Activated CD4-positive, alpha-beta T cell treated with anti-CD3 and anti-CD28 coated beads, Interleukin-2, amount 50 U/mL, for 1 hour (primary cell): ENCODE results near the gene LRRC8D.

ENCODE experiments used
- DNase-seq: peaks from one replicate; pipeline ENCODE4 v3.0.0-alpha.2; 2020

LRRC8D gene

DNA sequence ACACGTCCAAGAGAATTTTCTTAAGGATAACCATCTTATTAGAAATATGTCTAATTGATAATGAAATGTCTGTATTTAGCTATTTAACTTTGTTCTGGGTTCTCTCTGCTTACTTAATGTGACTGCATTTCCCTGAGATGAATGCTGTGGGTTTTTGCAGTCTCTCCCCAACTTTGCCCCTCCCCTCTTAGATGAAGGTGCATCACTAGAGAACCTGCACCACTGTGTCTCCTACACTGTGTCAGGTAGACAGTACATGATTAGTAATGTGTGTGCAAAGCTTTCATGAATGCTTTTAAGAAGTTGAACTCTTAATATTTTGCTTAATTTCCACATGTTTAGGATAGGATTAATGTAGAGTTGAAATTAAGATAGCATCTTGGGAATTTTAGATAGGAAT lies 51.7 kb downstream of the LRRC8D start:
- no peak for DNase-seq

DNA sequence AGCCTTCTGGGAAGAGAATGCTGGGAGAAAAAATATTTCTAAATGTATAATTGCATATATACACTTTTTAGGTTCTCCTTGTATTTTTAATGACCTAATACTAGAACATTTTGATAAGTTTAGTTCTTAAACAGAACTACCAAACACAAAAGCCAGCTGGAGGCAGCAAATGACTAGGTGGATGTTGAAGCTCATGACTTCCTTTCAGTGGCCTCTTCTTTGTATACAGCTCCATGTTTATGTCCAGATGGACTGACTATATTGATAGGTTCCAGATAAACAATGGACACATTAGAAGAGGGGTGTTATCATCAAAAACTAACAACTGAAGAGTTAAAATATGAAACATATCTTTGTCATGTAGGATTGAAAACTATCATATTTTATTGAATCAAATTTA lies 52.5 kb downstream of the LRRC8D start:
- DNase-seq, result no peak

DNA sequence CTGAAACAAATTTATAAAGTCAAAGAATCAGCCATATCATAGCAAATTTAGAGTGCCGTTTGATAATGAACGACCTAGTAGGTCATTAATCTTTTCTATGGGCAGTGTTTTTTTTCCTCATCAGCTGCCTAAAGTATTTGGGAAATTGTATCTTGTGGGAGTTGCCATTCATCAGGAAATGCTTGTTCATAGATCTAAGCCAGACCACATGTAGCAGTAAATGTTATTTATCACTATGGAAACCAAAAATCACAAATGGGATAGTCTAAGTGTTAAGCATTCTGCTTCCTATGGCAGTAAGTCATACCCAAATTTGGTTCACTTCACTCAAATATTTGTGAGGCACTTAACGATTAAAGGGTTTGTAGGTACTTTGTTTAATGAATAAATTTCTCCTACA lies 52.9 kb downstream of the LRRC8D start:
- no peak for DNase-seq

DNA sequence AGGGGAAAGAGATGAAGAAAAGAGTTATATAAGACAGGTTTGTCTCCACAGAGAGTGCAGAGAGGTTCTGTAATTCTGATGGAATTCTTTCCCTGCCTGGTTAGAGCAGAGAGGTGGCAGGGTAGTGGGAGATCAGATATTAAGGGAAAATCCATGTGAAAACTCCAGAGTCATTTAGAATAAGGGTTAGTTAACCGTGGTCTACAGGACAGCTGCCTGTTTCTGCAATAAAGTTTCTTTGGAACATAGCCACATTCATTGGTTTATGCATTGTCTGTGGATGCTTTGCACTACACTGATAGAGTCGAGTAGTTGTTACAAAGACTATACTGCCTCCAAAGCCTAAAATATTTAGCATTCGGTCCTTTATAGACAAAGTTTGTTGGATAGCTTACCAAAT lies 55.6 kb downstream of the LRRC8D start:
- DNase-seq, result no peak

DNA sequence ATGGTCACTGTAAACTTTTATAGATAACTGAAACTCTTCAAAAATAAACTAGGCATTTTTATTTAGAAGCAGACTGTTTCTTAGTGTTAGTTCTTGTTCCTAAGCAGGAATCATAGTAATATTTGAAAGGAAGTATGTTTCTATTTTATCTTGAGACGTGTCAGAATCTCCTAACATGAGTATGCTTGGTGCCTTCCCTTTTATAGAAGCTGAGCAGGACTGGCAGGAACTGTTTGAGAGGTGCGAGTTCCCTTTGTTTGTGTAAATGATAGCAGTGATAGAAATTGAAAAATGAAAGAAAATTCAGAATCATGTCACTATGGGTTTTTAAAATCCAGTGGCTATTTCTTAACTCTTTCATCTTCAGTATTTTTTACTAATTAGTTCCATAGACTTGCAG lies 56.9 kb downstream of the LRRC8D start:
- DNase-seq, result no peak

DNA sequence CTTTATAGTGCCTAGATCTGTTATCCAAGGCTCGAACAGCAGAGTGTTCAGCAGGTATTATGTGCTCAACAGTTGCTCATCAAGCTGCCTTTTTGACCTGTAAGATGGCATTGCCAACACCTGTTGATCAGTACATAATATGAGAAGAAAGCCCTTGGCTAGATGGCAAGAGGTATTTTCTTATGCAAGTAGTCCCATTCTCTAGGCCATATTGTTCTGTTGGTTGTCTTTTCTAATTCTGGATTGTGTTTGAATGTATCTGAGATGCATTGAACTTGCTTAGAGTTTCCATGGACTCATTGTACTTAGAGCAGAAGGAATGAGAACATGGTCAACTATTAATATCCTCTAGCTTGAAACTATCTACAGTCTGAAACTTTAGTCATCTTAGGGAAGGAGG lies 57.4 kb downstream of the LRRC8D start:
- no peak for DNase-seq

DNA sequence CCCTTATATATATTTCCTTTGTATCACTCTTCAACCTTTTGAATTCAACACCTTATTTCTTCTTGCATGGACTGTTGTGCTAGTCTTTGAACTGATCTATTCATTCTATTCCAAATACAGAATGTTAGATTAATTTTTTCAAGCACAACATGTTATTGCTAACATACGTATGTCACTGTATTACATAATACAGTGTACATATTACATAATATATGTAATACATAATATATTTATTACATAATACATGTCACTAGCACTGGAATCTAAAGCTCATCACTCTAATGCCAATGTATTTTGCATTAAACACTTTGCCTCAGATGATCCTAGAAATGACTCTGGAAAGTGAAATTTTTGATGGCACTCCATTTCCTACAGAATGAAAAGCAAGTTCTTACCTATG lies 59.8 kb downstream of the LRRC8D start:
- DNase-seq, result no peak

DNA sequence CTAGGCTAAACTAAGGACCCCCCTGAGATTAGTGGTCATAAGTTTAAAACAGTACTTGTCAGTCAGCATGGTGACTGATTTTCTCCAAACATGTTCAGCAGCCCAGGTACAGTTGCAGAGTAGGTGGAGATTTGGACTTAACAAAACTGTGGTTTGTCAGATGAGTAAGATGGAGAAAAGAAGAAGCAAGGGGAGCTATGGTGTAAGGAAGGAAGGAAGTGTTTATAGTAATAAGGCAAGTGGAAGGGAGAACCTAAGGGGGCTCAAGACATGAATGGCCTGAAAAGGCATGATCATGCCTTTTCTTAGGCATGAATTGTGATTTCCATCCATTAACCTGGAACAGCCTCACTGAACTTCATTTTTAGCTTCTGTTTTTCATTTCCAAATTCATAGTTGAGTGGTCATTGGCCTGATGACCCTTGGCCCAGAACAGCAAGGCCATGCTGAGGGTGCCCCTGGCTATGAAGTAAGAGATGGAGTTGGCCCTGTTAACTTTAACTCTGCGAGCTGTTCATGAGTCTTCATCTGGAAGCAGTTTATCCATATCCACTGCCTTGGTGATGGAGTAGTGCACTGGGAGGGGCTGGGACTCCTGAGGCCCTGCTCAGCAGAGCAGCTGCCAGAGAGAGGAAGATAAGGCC lies 60.7 kb downstream of the LRRC8D start:
- no peak for DNase-seq

DNA sequence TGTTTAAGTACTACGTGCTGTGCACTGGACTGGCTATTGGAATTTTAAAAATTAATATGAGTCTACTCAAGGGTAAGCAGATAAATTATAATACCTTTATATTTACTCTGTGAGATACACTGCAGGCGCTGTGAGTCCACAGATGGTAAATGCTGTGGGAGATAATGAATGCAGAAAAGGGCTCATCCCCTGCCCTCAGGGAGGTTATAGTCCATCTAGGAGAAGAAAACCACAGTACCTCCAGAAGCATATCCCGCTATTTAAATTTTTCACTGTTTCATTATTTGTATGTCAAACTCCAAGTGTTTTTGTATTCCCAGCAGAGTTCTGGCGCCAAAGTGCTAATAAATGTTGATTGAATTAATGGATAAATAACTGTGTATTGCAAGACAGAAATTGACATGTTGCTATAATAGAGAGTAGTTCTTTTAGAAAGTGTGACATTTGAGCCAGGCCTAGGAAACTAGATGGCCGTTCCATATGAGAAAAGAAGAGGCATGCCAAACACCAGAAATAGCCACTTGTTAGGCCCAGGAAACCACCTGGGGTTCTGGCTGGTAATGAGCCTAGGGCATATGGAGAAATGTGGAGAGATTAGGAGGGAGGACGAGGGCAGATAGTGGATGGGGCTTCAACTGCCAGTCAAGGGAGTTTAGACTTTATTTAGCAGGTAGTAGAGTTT lies 61.7 kb downstream of the LRRC8D start:
- DNase-seq, result no peak

DNA sequence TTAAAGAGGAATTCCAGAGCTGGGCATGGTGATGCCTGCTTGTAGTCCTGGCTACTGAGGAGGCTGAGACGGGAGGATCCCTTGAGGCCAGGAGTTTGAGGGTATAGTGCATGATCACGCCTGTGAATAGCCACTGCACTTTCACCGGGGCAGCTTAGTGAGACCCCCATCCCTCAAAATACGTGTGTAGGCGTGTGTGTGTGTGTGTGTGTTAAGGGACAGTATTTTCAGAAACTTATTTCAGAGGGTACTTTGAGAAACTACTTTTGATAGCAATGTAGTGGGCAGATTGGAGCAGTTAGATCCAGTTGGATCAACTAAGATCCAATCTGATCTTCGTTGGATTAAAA lies 62.2 kb downstream of the LRRC8D start:
- DNase-seq, result no peak

DNA sequence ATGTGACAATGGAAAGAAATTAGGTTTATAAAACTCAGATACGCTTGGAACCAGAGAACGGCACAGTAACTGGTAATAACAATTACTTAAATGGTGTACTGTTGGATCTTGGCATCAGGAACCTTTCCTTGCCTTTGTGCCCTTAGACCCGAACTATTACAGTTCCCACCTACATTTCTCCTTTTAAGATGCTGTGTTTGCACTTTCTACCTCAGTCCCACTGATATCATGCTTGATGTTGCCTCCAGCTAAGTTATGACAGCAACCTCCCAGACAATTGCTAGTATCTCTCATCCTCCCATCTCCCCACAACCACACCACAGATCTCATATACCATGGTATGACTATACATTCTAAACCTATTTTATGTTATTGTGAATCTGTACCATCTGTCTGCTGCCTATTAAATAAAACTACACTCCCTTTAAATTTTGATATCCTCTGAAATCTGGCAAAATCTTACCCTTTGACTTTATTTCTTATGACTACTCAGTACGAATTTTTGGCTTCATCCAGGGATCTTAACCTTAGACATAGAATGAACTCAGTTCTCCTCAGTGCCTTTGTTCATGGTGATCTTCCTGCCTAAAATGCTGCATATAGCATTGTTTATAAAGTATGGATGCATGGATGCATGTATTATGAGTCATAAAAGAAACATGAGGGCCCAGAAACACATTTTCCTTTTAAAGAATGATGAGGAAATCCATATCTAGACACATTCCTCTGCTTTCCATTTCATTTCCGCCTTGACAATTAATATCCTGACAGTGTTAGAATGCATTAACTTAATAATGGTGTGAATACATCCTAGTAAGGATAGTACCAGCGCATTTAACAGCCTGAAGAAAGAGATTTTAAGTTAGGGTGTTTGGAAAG lies 64.1 kb downstream of the LRRC8D start:
- no peak for DNase-seq

DNA sequence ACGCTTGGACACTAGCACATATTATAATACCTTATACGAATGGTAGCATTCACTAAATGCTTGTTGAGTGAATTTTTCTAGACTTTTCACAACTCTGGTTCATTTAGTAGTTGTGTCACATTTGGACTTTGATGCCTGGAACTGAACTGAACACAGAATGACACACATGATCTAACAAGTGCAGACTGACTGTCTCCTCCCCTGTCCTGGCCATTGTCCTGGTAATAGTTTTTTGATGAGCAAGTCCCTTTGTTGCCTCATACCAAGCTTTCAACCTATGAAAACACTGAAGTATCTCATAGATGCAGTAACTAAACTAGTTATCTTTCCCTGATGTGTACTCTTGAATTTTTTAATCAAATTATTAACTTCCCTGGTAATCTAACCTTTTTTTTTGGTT lies 66.4 kb downstream of the LRRC8D start:
- DNase-seq, result no peak

DNA sequence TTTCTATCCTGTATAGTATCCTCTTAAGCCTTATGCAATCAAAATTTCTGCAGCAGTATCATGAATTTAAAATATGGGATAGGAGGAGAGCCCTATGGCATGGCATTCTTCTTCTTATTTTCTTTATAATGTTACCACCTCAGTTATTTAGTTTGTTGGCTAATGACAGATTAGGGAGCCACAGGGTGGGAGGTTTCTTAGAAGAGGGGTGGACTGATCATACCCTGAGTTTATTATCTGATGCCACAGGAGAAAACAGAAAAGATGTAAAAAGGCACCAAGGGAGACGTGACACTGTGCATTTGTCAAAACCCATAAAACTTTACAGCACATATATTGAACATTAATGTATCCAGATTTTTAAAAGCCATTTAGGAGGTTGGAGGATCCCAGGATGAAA lies 66.9 kb downstream of the LRRC8D start:
- no peak for DNase-seq

DNA sequence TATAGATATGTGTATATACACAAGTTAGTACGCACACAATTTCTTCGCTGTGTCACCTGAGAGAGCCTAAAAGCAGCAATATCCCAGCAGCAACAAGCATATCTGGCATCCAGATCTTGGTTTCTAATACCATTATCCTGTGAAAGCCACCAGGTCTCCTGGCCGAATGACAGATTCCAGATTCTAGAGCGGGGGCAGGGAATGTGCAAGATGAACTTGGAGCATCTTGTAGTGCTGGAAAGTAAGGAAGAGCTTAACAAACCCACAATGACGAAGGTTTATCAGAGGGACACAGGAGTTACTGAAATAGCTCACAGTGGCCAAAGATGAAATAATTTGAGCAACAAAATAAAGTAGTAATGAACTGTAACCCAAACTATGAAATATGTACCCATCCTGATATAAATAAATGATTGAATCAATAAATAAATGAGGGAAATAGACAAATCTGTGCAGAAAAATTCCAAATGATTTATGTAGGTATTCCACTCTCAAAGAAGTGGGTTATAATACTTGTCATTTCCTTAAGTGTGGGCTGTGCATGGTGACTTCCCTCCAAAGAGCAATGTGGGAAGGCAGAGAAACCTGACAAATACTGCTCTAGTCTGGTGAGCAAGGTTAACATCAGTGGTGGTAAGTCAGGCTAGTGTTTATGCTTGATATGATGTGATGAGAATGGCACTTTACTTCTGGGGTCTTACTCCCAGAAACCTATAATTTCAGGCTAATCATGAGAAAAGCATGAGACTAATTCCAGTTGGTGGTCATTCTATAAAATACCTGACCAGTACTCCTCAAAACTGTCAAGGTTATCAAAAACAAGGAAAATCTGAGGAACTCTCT lies 67.9 kb downstream of the LRRC8D start:
- no peak for DNase-seq

DNA sequence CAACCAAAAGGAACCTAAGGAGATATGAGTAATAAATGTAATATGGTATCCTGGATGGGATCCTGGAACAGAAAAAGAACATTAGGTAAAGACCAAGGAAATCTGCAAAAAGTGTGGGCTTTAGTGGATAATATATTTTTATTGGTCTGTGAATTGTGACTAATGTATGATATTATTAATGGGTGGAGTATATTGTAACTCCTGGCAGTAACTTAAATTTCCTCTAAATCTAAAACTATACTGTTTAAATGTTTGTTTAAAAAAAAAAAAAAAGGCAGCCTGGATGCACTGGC lies 68.4 kb downstream of the LRRC8D start:
- DNase-seq, result no peak

DNA sequence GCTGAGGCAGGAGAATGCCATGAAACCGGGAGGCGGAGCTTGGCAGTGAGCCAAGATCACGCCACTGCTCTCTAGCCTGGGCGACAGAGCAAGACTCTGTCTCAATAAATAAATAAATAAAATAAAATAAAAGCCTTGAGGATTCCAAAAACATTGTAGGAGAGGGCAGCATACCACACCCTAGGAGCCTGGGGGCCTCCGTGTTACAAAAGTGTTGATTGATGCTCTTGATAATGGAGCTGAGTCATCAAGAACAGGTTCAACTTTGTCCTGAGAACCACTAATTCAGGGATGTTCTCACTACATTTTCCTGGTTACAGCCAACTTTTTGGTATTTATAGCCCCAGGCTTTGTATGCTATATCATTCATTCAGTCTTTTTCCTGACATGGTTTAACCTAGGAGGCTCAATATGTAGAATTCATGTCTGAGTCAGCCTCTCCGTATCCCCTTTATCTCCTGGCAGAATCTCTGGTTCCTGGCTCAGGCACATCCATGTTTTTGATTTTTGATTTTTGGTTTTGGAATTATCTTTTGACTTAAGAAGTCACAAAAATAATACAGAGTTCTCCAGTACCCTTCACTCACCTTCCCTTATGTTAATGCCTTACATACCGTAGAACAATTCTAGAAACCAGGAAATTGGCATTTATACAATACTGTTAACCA lies 69.4 kb downstream of the LRRC8D start:
- DNase-seq, result no peak

DNA sequence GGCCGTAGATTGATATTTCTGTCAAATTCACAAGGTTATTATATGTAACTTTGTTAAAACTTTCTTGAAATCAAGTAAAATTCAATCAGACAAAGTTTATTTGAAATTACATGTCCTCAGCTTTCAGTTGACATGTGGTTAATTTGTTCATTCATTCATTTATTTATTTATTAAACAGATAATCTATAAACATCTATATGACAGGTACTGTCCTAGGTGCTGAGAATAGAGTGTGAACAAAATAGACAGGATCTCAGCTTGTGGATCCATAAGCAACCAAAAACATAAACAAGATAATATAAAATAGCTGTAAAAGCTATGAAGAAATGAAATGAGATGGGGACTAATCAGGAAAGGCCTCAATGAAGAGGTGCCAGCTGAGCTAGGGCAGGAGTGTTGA lies 72.0 kb downstream of the LRRC8D start:
- no peak for DNase-seq

DNA sequence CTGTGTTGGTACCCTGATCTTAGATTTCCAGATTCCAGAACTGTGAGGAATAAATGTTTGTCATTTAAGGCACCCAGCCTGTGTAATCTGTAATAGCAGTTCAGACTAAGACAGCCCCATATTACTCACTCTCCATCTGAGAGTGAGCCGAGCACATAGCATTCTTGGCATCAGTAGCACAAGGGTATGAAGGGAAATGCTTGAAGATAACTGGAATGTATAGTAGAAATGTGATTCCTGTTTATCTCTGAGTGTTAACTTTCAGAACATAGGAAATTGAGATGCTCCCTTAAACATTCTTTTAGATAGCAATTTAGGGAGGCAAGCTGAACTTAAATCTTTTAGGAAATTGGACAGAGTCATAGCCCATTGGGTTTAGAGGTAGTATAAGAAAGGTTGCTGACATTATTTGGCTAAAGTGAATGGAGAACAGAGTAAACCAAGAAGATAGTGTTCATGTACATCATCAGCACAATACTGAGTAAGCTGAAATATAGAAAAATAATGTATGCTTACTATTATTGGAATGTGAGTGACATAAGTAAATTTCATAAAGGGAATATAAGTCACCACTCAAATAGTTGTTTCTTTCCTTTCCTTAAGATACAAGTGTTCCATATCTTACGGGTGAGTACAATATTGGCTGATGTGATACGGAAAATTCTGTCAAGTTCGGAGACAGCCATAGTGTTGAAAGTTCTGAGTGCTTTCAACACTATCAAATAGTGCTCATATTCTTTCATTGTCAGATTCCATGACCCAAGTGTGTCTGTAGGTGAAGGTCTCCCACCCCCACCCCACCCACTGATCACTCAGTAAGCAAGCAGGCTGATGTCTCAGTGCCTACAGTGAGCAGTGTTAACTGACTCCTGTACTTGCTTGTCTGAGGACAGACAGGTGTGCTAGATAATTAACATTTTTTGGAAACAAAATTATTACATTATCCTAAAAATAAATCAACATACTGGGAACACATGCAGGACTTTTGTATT lies 73.7 kb downstream of the LRRC8D start:
- DNase-seq, result no peak

DNA sequence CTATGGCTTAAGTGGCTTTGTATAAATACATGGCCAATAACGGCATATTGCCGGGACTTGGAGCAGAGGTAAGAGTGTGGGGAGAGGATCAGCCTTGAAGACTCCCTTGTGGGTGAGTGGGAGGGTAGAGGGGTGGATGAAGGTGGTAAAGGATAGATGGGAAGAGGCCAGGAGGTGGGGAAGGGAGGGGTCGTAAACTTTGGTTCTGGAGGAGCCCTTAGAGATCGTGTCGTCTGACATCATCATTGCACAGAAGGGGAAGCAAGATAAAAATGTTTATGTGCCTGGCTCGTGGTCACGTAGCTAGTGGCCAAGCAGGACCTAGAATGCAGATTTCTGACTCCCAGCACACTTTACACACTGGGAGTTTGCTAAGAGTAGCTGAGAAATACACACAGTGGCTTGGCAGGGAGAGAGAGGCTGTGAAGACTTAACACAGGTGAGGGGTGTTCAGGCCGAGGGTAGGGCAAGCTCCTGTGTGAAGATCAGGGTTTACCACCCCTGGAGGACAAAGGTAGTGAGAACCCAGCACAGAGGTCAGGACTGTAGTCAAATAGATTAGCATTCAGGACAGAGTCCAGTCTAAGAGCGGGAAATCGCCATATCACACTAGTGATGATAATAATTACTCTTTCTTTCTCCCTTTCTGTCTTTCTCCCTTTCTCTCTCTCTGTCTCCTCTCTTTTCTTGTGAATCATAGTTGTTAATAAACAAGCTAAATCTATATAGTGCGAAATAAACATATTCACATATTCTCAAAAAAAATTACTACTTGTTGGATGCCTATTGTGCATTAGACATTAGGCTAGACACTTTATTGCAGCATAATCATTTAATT lies 75.5 kb downstream of the LRRC8D start:
- DNase-seq, result no peak

DNA sequence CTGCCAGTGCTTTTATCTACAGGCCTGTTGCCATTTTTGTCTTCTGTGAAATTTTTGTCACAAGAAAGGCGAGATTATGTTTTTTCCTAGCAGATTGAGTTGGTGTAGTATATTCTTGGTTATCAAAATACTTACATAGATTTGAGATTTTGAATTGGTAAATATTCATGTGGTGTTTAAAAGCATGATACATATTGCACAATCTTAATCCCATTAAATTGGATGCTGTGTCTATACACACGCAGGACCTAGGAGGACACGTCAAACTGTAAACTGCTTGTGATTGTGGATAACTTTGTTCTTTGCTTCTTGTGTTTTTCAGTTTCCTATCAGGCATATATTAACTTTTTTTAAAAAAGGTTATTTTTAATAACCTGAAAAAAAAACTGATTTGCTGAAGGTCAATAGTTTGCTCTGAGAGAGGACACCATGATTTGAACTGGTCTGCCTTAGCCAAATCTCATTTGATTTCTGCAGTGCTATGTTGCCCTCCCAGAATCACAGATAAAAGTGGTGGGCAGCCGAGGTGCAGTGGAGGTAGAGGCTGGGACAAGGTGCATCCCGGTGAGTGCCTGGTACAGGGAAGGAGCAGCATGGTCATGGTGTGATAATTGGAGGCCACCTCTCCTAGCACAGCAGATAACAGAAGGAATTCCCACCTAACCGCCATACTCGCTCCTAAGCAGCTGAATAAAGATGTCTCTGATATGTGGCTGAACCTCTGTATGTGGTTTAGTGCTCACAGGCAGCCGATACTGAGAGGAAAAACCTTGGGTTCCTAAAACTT lies 76.7 kb downstream of the LRRC8D start:
- no peak for DNase-seq
